Astrocyte of the spinal cord (primary cell): ENCODE results near the gene CSTB.
A peak's percentile ranks its signal among the peaks of the same experiment; 100 is the strongest.
"Not testable (repeated sequence)": the region's sequence is repeated elsewhere in the genome, so short reads cannot be mapped to it uniquely, and the experiment has no call there.

Experiments used
- DNase-seq: peaks from one replicate; pipeline ENCODE4 v3.0.0; 2011; ENCODE audit warnings: low read depth, low spot score
- H3K4me3 ChIP-seq: 2 replicates; pipeline ENCODE4 v1.5.1; 2011; ENCODE audit warnings: low read depth, mild to moderate bottlenecking, low read length, moderate library complexity
- CTCF ChIP-seq: IDR thresholded peaks from 2 replicates; pipeline ENCODE4 v1.5.1; 2012; ENCODE audit warnings: low read depth, mild to moderate bottlenecking, low read length, inconsistent platforms
- in situ Hi-C: cut with HindIII; loops from 2 replicates; pipeline ENCODE4 v1.10.0; 2017; ENCODE audit warnings: low sequenced_read_pairs

CSTB gene

GRCh38 chr21:43775795-43776430, at the start of gene CSTB:
CSTB (minus strand) TSS chr21:43776308; CDS start chr21:43776269, 39 bp downstream.
- peak; percentile 59 for DNase-seq
- TF ChIP-seq CTCF: no peak
- peak within 1 kb of the TSS; percentile 71 for H3K4me3 ChIP-seq
- in situ Hi-C loops: no loop called here

GRCh38 chr21:43825242-43825935, 49.3 kb upstream of the CSTB start:
- TF ChIP-seq CTCF: no peak
- in situ Hi-C loops: no loop called here
- DNase-seq: no peak
- H3K4me3 ChIP-seq: no peak overlapping the region

- H3K4me3 ChIP-seq: no peak overlapping the region
- DNase-seq: peak; percentile 35
- in situ Hi-C loops: no loop called here
- TF ChIP-seq CTCF: no peak
These were observed 48.5 kb upstream of the CSTB start for GRCh38 chr21:43824333-43825241.

GRCh38 chr21:43822741-43823140, 46.6 kb upstream of the CSTB start:
- in situ Hi-C loops, H3K4me3 ChIP-seq, DNase-seq: not testable (repeated sequence)

GRCh38 chr21:43822166-43822565, 46.1 kb upstream of the CSTB start:
- in situ Hi-C loops, H3K4me3 ChIP-seq, DNase-seq: not testable (repeated sequence)

GRCh38 chr21:43820466-43820865, 44.4 kb upstream of the CSTB start:
- in situ Hi-C loops: no loop called here
- H3K4me3 ChIP-seq: no peak overlapping the region

More at GRCh38 chr21:43820466-43820865, 44.4 kb upstream of the CSTB start:
- DNase-seq: no peak
- no peak for TF ChIP-seq CTCF
